ENCODE measurements around the gene DLG2. TPM values are rescaled to one million over a fixed set of nuclear protein-coding genes. Genes with fewer than 3 reads are reported as not detected.

The DLG2 gene
- total and polyA plus RNA-seq, 2 of the 8 experiments (the other 6 are each of a cell fraction or from before 2014, with no cell fraction given), result 1.7 to 14.3 TPM

DNA sequence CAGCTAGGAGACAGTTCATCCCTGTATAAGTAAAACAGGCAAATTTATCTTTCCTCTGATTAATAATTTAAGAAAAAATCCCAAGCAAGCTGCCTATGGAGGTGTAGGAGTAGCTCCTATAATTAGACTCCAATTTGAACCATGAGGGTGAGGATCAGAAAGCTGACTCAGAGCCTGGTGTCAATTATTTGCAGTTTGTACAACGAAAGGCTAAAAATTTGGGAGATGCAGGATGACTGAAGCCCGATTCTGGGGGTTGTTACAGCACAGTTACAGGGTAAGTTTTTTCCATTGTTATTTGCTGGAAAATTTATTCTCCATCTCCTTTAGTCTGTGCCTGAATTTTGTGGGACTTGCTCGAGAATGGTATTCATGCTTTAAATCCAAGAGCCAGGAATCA lies 1981.6 kb downstream of the DLG2 start (continued):
- TF ChIP-seq, protein P1, sequence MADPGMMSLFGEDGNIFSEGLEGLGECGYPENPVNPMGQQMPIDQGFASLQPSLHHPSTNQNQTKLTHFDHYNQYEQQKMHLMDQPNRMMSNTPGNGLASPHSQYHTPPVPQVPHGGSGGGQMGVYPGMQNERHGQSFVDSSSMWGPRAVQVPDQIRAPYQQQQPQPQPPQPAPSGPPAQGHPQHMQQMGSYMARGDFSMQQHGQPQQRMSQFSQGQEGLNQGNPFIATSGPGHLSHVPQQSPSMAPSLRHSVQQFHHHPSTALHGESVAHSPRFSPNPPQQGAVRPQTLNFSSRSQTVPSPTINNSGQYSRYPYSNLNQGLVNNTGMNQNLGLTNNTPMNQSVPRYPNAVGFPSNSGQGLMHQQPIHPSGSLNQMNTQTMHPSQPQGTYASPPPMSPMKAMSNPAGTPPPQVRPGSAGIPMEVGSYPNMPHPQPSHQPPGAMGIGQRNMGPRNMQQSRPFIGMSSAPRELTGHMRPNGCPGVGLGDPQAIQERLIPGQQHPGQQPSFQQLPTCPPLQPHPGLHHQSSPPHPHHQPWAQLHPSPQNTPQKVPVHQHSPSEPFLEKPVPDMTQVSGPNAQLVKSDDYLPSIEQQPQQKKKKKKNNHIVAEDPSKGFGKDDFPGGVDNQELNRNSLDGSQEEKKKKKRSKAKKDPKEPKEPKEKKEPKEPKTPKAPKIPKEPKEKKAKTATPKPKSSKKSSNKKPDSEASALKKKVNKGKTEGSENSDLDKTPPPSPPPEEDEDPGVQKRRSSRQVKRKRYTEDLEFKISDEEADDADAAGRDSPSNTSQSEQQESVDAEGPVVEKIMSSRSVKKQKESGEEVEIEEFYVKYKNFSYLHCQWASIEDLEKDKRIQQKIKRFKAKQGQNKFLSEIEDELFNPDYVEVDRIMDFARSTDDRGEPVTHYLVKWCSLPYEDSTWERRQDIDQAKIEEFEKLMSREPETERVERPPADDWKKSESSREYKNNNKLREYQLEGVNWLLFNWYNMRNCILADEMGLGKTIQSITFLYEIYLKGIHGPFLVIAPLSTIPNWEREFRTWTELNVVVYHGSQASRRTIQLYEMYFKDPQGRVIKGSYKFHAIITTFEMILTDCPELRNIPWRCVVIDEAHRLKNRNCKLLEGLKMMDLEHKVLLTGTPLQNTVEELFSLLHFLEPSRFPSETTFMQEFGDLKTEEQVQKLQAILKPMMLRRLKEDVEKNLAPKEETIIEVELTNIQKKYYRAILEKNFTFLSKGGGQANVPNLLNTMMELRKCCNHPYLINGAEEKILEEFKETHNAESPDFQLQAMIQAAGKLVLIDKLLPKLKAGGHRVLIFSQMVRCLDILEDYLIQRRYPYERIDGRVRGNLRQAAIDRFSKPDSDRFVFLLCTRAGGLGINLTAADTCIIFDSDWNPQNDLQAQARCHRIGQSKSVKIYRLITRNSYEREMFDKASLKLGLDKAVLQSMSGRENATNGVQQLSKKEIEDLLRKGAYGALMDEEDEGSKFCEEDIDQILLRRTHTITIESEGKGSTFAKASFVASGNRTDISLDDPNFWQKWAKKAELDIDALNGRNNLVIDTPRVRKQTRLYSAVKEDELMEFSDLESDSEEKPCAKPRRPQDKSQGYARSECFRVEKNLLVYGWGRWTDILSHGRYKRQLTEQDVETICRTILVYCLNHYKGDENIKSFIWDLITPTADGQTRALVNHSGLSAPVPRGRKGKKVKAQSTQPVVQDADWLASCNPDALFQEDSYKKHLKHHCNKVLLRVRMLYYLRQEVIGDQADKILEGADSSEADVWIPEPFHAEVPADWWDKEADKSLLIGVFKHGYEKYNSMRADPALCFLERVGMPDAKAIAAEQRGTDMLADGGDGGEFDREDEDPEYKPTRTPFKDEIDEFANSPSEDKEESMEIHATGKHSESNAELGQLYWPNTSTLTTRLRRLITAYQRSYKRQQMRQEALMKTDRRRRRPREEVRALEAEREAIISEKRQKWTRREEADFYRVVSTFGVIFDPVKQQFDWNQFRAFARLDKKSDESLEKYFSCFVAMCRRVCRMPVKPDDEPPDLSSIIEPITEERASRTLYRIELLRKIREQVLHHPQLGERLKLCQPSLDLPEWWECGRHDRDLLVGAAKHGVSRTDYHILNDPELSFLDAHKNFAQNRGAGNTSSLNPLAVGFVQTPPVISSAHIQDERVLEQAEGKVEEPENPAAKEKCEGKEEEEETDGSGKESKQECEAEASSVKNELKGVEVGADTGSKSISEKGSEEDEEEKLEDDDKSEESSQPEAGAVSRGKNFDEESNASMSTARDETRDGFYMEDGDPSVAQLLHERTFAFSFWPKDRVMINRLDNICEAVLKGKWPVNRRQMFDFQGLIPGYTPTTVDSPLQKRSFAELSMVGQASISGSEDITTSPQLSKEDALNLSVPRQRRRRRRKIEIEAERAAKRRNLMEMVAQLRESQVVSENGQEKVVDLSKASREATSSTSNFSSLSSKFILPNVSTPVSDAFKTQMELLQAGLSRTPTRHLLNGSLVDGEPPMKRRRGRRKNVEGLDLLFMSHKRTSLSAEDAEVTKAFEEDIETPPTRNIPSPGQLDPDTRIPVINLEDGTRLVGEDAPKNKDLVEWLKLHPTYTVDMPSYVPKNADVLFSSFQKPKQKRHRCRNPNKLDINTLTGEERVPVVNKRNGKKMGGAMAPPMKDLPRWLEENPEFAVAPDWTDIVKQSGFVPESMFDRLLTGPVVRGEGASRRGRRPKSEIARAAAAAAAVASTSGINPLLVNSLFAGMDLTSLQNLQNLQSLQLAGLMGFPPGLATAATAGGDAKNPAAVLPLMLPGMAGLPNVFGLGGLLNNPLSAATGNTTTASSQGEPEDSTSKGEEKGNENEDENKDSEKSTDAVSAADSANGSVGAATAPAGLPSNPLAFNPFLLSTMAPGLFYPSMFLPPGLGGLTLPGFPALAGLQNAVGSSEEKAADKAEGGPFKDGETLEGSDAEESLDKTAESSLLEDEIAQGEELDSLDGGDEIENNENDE (IDR thresholded peaks at IDR 0.05; ENCODE audit: insufficient replicate concordance, low read length), result no peak
- TF ChIP-seq CHD2 (IDR thresholded peaks at IDR 0.05; ENCODE audit: low read length) (no peak), RFX5 (IDR thresholded peaks at IDR 0.05; ENCODE audit: borderline replicate concordance, low read depth, low read length) (no peak), FOSL1 (IDR thresholded peaks at IDR 0.05; ENCODE audit: insufficient read depth, low read depth, low read length) (no peak), TAF7 (optimal IDR thresholded peaks at IDR 0.05; ENCODE audit: borderline replicate concordance, low read depth, low read length) (no peak), TEAD4 (IDR thresholded peaks at IDR 0.05; ENCODE audit: low read depth, low read length) (no peak), HDAC2 (IDR thresholded peaks at IDR 0.05; ENCODE audit: borderline replicate concordance in 1 of 2, low read depth in 2 of 2, low read length in 2 of 2) (no peak), PHF8 (conservative IDR thresholded peaks at IDR 0.05; ENCODE audit: low read depth, low read length) (no peak), KDM4A (IDR thresholded peaks at IDR 0.05; ENCODE audit: low read depth, low read length, severe bottlenecking) (no peak), POLR2A (IDR thresholded peaks at IDR 0.05; ENCODE audit: control extremely low read depth in 1 of 2, low read depth in 2 of 2, low read length in 2 of 2) (no peak)
- TF ChIP-seq, protein P2, sequence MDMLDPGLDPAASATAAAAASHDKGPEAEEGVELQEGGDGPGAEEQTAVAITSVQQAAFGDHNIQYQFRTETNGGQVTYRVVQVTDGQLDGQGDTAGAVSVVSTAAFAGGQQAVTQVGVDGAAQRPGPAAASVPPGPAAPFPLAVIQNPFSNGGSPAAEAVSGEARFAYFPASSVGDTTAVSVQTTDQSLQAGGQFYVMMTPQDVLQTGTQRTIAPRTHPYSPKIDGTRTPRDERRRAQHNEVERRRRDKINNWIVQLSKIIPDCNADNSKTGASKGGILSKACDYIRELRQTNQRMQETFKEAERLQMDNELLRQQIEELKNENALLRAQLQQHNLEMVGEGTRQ (IDR thresholded peaks at IDR 0.05; ENCODE audit: low read length), result no peak
